Omental fat pad (tissue), 4 donors: ENCODE measurements around the gene SCAMP4. TPM values are rescaled to one million over a fixed set of nuclear protein-coding genes. Genes with fewer than 3 reads are reported as not detected.

Source experiments
- ATAC-seq: fragments of 150-250 bp; one replicate; pipeline ENCODE4 v1.9.1; 2016; ENCODE audit warnings: mild to moderate bottlenecking, moderate library complexity; ENCODE audit not compliant: low FRiP score
- DNase-seq: peaks from one replicate; pipeline ENCODE4 v3.0.0-alpha.2; 2019; ENCODE audit warnings: low spot score
- CTCF ChIP-seq, 3 donors: fragments of 450-650 bp; IDR thresholded peaks; one replicate each; pipeline ENCODE4 v1.5.1; 2016 to 2017; ENCODE audit warnings: antibody characterized with exemption in 3 of 3, mild to moderate bottlenecking in 3 of 3, moderate library complexity in 2 of 3
- total RNA-seq, 4 donors: library from RNA; depleted of rRNA; stranded (reverse); fragments of >200 nt; gene quantifications; one replicate each; pipeline ENCODE4 v1.1.0, GENCODE V29; 2016

Gene SCAMP4
- total RNA-seq, 4 donors from 2014 or later: 38.0 to 57.8 (median 45.6) TPM

- TF ChIP-seq CTCF (IDR thresholded peaks at IDR 0.05): no peak
- no peak for ATAC-seq
- DNase-seq: no peak
Observed at GRCh38 chr19:1924320-1924961, 19.2 kb downstream of the SCAMP4 start.

GRCh38 chr19:1925544-1925943 lies 20.3 kb downstream of the SCAMP4 start:
- ATAC-seq (no peak), DNase-seq (no peak)
- TF ChIP-seq CTCF (IDR thresholded peaks at IDR 0.05): no peak

- ATAC-seq (peak; percentile 51), DNase-seq (peak; percentile 65)
- peak in 1 of 3 donors; percentile 55 for TF ChIP-seq CTCF (IDR thresholded peaks at IDR 0.05)
Observed at GRCh38 chr19:1929021-1929742, 24.0 kb downstream of the SCAMP4 start.

GRCh38 chr19:1931445-1931844 lies 26.2 kb downstream of the SCAMP4 start:
- DNase-seq: no peak
- ATAC-seq: no peak
- TF ChIP-seq CTCF (IDR thresholded peaks at IDR 0.05): no peak

GRCh38 chr19:1932395-1932794 lies 27.2 kb downstream of the SCAMP4 start:
- no peak for ATAC-seq
- DNase-seq: no peak
- TF ChIP-seq CTCF (IDR thresholded peaks at IDR 0.05): no peak

- DNase-seq: no peak
- no peak for TF ChIP-seq CTCF (IDR thresholded peaks at IDR 0.05)
- ATAC-seq: no peak
Observed at GRCh38 chr19:1933244-1933643, 28.0 kb downstream of the SCAMP4 start.

- no peak for ATAC-seq
- TF ChIP-seq CTCF (IDR thresholded peaks at IDR 0.05): no peak
- no peak for DNase-seq
Observed at GRCh38 chr19:1933942-1934341, 28.7 kb downstream of the SCAMP4 start.
